Spleen (tissue), 7 donors: Measurements from ENCODE around the gene UBE2N.

ENCODE experiments used
- CTCF ChIP-seq, 11 experiments: fragments of 200-600 bp in 7 of 11; fragments of 450-650 bp in 4 of 11; sonication (generic) in 4 of 11; IDR thresholded peaks in 8 of 11; conservative IDR thresholded peaks in 3 of 11; 1 replicate in 7 of 11; 2 replicates in 4 of 11; pipeline versions ENCODE4 v1.4.0 to v1.8.0; 2016 to 2021; ENCODE audit warnings: antibody characterized with exemption in 11 of 11, inconsistent platforms in 4 of 11, mild to moderate bottlenecking in 1 of 11
- POLR2A ChIP-seq, 3 donors: fragments of 450-650 bp; IDR thresholded peaks; one replicate each; pipeline ENCODE4 v1.5.1; 2017; ENCODE audit warnings: antibody characterized with exemption in 3 of 3, mild to moderate bottlenecking in 1 of 3
- POLR2AphosphoS5 ChIP-seq, 3 donors: sonication (generic); formaldehyde crosslinking; IDR thresholded peaks; one replicate each; pipeline ENCODE4 v1.5.1; 2017; ENCODE audit warnings: antibody characterized with exemption in 3 of 3
- donor health status: DM: no; HTN: no; CAD: no; lungs with moderate emphysema.
- donor health status: DM: no; HTN: no; CAD: no.
- donor health status: DM: no; HTN: no; CAD: no.

DNA sequence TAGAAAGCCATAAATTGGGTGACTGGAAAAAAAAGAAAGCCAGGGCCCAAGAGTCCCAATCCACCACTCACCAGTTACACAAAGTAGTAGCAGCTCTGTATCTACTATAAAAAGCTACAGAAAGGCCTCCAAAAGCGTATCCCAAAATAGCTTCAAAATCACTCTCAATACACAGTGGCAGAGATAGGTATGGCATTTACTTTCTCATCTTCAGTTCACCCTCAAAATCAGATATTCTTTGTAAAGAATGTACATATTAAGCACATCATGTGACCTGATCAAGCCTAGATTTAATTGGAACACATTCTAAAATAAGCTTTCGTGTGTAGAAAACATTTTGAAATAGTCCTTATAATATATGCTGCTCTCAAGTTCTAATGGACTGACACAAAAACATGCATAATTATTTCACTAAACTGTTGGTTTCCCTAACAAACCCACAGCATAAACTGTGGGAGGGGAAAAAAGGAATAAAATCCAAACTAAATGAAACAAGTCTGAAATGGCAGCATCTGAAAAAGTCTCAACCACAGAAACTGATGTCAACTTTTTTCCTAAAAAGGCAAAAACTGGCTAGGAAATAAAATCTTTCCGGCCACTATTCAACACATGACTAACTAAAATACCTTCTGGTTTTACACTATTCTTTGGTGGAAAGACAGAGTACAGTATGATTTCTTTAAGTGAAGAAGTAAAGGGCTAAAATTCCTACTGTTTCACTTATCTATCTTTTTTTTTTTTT lies 25.9 kb downstream of the UBE2N start:
- TF ChIP-seq POLR2A (IDR thresholded peaks at IDR 0.05) (no peak), CTCF (IDR thresholded peaks at IDR 0.05 in 8 of 11, conservative IDR thresholded peaks at IDR 0.05 in 3 of 11) (no peak), POLR2AphosphoS5 (IDR thresholded peaks at IDR 0.05) (no peak)
